Peyer's patch (tissue), 4 donors: ENCODE data around the gene PHACTR3. TPM values are rescaled to one million over a fixed set of nuclear protein-coding genes. Genes with fewer than 3 reads are reported as not detected.

ENCODE experiments used
- DNase-seq, 3 donors: peaks; one replicate each; pipeline ENCODE4 v3.0.0-alpha.2; 2017 to 2019
- H3K27ac ChIP-seq, 4 donors: fragments of 200-600 bp; sonication (generic); one replicate each; pipeline ENCODE4 v1.5.1; 2016 to 2019
- H3K27me3 ChIP-seq, 2 donors: fragments of 200-600 bp; sonication (generic); one replicate each; pipeline ENCODE4 v1.5.1; 2019
- H3K36me3 ChIP-seq, 3 donors: fragments of 200-600 bp; sonication (generic); one replicate each; pipeline ENCODE4 v1.5.1; 2016 to 2019
- H3K4me1 ChIP-seq, 4 donors: fragments of 200-600 bp; sonication (generic); one replicate each; pipeline ENCODE4 v1.5.1; 2016 to 2019
- H3K4me3 ChIP-seq, 4 donors: fragments of 200-600 bp; sonication (generic); 1 replicate in 3 of 4; 2 replicates in 1 of 4; pipeline ENCODE4 v1.5.1; 2016 to 2019; ENCODE audit warnings: mild to moderate bottlenecking in 1 of 4
- H3K9me3 ChIP-seq, 4 donors: fragments of 200-600 bp; sonication (generic); one replicate each; pipeline ENCODE4 v1.5.1; 2016 to 2019; ENCODE audit warnings: mild to moderate bottlenecking in 1 of 4
- POLR2A ChIP-seq, 2 donors: fragments of 450-650 bp; IDR thresholded peaks; one replicate each; pipeline ENCODE4 v1.5.1; 2017; ENCODE audit warnings: antibody characterized with exemption in 2 of 2, mild to moderate bottlenecking in 2 of 2, moderate library complexity in 2 of 2
- total RNA-seq, 4 donors: library from RNA; depleted of rRNA; stranded (reverse); fragments of >200 nt; gene quantifications; one replicate each; pipeline ENCODE4 v1.1.0, GENCODE V29; 2016
- TF ChIP-seq, protein P1 (sequence below), 6 experiments: fragments of 450-650 bp in 4 of 6; fragments of 200-600 bp in 2 of 6; sonication (generic) in 1 of 6; IDR thresholded peaks; one replicate each; pipeline ENCODE4 v1.5.1; 2017 to 2019; ENCODE audit warnings: antibody characterized with exemption in 6 of 6, mild to moderate bottlenecking in 3 of 6, moderate library complexity in 1 of 6

The PHACTR3 gene
- total RNA-seq, 4 donors from 2014 or later: 14.9 to 31.5 (median 22.9) TPM

DNA sequence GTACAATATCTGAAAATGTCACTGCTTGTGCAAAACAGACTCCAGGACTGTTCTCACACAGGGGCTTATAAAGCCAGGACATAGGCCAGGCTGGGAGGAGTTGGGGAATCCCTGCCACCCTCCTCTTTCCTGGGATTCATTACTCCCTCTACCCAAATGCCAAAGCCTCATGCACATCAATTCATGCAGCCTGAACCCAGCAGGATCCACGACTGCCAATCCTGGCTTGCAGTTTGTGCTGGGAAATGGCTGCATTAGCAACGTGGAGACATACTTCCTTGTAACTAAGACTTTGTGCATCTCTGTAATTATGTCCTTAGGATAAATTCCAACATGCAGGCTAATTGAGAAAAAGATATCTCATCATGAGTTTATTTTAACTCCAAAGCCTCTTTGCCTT, 185.3 kb downstream of the PHACTR3 start:
- Histone ChIP-seq H3K27ac (no peak overlapping the region), H3K4me1 (no peaks in the 10 kb centered on the region), H3K9me3 (peaks cover 0 to 4% (median 0%) of the 10 kb centered on the region in 4 donors), H3K36me3 (no peaks in the 10 kb centered on the region), H3K4me3 (no peak overlapping the region), H3K27me3 (no peaks in the 10 kb centered on the region)
- DNase-seq: no peak
- TF ChIP-seq POLR2A (IDR thresholded peaks at IDR 0.05): no peak
- TF ChIP-seq, protein P1, sequence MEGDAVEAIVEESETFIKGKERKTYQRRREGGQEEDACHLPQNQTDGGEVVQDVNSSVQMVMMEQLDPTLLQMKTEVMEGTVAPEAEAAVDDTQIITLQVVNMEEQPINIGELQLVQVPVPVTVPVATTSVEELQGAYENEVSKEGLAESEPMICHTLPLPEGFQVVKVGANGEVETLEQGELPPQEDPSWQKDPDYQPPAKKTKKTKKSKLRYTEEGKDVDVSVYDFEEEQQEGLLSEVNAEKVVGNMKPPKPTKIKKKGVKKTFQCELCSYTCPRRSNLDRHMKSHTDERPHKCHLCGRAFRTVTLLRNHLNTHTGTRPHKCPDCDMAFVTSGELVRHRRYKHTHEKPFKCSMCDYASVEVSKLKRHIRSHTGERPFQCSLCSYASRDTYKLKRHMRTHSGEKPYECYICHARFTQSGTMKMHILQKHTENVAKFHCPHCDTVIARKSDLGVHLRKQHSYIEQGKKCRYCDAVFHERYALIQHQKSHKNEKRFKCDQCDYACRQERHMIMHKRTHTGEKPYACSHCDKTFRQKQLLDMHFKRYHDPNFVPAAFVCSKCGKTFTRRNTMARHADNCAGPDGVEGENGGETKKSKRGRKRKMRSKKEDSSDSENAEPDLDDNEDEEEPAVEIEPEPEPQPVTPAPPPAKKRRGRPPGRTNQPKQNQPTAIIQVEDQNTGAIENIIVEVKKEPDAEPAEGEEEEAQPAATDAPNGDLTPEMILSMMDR (IDR thresholded peaks at IDR 0.05): no peak

DNA sequence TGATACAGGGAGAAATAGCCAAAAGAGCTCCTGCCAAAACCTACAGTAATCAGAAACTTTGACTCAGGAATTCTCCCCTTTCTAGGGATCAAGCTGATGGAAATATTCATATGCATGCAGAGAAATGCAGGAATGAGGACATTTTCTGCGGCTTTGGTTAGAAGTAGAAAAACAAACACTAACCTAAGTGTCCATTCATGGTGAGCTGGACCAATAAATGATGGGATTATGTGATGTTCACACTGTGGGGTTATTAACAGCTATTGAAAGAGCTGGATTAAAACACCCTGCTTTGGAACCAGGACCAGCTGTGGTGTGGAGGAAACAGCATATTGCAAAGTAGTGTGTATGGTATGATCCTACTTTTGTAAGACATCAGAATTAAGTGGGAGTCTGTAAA, 186.0 kb downstream of the PHACTR3 start:
- Histone ChIP-seq H3K36me3 (no peaks in the 10 kb centered on the region), H3K27ac (no peak overlapping the region), H3K9me3 (peaks cover 0 to 4% (median 0%) of the 10 kb centered on the region in 4 donors), H3K4me1 (no peaks in the 10 kb centered on the region), H3K4me3 (no peak overlapping the region), H3K27me3 (no peaks in the 10 kb centered on the region)
- TF ChIP-seq, protein P1 (IDR thresholded peaks at IDR 0.05): no peak
- no peak for TF ChIP-seq POLR2A (IDR thresholded peaks at IDR 0.05)
- no peak for DNase-seq

DNA sequence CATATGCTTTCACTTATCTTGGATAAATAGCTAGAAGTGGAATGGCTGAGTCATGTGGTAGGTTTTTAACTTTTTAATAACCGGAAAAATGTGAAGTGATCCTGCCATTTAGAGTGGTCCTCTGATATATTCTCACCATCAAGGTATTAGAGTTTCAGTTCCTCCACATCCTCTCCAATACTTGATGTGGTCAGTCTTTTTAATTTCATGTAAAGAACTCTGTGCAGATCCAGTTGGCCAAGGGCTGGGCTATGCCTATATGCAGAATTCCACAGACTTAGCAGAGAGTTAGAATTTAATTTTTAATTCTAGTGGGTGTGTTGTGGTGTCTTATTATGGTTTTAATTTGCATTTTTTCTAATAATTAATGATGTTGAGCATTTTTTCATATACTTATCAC, 188.0 kb downstream of the PHACTR3 start:
- DNase-seq: no peak
- no peak overlapping the region for H3K4me3 ChIP-seq
- no peaks in the 10 kb centered on the region for H3K27me3 ChIP-seq
- no peaks in the 10 kb centered on the region for H3K36me3 ChIP-seq
- no peaks in the 10 kb centered on the region for H3K4me1 ChIP-seq
- peaks cover 0 to 4% (median 0%) of the 10 kb centered on the region in 4 donors for H3K9me3 ChIP-seq
- TF ChIP-seq, protein P1 (IDR thresholded peaks at IDR 0.05): no peak
- TF ChIP-seq POLR2A (IDR thresholded peaks at IDR 0.05): no peak
- H3K27ac ChIP-seq: no peak overlapping the region

DNA sequence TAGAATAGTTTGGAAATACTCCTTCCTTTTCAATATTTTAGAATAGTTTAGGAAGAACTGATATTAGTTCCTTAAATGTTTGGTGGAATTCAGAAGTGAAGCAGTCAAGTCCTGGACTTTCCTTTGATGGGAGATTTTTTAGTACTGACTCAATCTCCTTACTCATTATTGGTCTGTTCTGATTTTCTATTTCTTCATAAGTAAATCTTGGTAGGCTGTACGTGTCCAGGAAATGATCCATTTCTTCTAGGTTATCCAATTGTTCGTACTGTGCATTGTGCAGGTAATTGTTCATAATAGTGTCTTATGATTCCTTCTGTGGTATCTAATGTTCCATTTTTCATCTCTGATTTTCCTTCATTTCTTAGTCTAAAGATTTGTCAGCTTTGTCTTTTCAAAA, 190.2 kb downstream of the PHACTR3 start:
- no peak overlapping the region for H3K27ac ChIP-seq
- DNase-seq: no peak
- H3K4me3 ChIP-seq: no peak overlapping the region
- no peaks in the 10 kb centered on the region for H3K36me3 ChIP-seq
- no peaks in the 10 kb centered on the region for H3K4me1 ChIP-seq
- no peaks in the 10 kb centered on the region for H3K27me3 ChIP-seq
- TF ChIP-seq, protein P1 (IDR thresholded peaks at IDR 0.05): no peak
- no peak for TF ChIP-seq POLR2A (IDR thresholded peaks at IDR 0.05)
- peaks cover 0 to 4% (median 0%) of the 10 kb centered on the region in 4 donors for H3K9me3 ChIP-seq

- Histone ChIP-seq H3K36me3 (no peaks in the 10 kb centered on the region), H3K4me1 (no peaks in the 10 kb centered on the region), H3K9me3 (no peaks in the 10 kb centered on the region), H3K27ac (no peak overlapping the region), H3K4me3 (no peak overlapping the region), H3K27me3 (no peaks in the 10 kb centered on the region)
- DNase-seq: no peak
- no peak for TF ChIP-seq POLR2A (IDR thresholded peaks at IDR 0.05)
- TF ChIP-seq, protein P1 (IDR thresholded peaks at IDR 0.05): no peak
Measured at GRCh38 chr20:59800309-59800708, 196.0 kb downstream of the PHACTR3 start.

DNA sequence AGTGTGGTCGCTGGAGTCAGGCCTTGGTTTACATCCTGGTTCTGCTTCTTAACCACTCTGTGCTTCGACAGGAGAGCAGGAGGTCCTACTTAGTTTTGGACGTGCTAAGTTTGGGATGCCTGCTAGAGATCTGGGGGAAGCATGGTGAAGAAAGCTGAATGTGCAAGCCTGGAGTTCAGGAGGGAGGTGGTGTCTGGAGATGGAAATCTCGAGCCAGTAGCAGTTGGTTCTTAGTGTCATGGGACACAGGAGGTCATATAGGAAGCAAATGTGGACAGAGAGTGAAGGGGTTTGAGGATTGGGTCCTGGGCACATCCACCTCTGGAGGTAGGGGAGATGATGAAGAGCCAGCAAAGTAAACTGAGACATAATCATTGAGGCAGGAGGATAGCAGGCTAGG, 197.7 kb downstream of the PHACTR3 start:
- H3K27ac ChIP-seq: no peak overlapping the region
- DNase-seq: no peak

More for the DNA sequence above, 197.7 kb downstream of the PHACTR3 start:
- no peaks in the 10 kb centered on the region for H3K36me3 ChIP-seq
- no peak overlapping the region for H3K4me3 ChIP-seq
- no peaks in the 10 kb centered on the region for H3K9me3 ChIP-seq
- H3K27me3 ChIP-seq: no peaks in the 10 kb centered on the region
- H3K4me1 ChIP-seq: no peaks in the 10 kb centered on the region
- TF ChIP-seq, protein P1 (IDR thresholded peaks at IDR 0.05): no peak
- TF ChIP-seq POLR2A (IDR thresholded peaks at IDR 0.05): no peak
